PC-3 (cell line): Measurements from ENCODE around the gene CYP21A2. TPM values are rescaled to one million over a fixed set of nuclear protein-coding genes. Genes with fewer than 3 reads are reported as not detected.

Source experiments
- ATAC-seq: fragments of 200-7000 bp; cut with Tn5 transposase; 2 replicates; pipeline ENCODE4 v1.9.1; 2020; ENCODE audit warnings: mild to moderate bottlenecking, moderate library complexity
- BruUV-seq: library from RNA; stranded (reverse); fragments of 400-500 nt; replicated peaks from 2 replicates; lab custom pipeline; 2021; lab: Mats Ljungman, UMichigan
- CTCF ChIA-PET: fragments of 300-600 bp; sonication (Branson Sonifier 250); formaldehyde crosslinking; loops from one replicate; lab custom pipeline; 2022; ENCODE audit warnings: antibody characterized with exemption; lab: Charles Lee
- POLR2A ChIA-PET: fragments of 300-600 bp; sonication (Branson Sonifier 250); formaldehyde crosslinking; loops from one replicate; lab custom pipeline; 2022; ENCODE audit warnings: antibody characterized with exemption; ENCODE audit not compliant: unreplicated experiment; lab: Charles Lee
- DNase-seq: peaks from one replicate; pipeline ENCODE4 v3.0.0-alpha.2; 2015
- H2AFZ ChIP-seq: fragments of 300-600 bp; sonication (generic); 2 replicates; pipeline ENCODE4 v1.6.0; 2016; ENCODE audit warnings: antibody characterized with exemption, low read length
- H3F3A ChIP-seq: fragments of 300-600 bp; sonication (generic); one replicate; pipeline ENCODE4 v1.6.0; 2017; ENCODE audit warnings: antibody characterized with exemption, low read length, control low read depth, mild to moderate bottlenecking; ENCODE audit not compliant: unreplicated experiment
- H3K27ac ChIP-seq: fragments of 300-600 bp; sonication (generic); 2 replicates; pipeline ENCODE4 v1.5.1; 2016; ENCODE audit warnings: mild to moderate bottlenecking, low read length
- H3K27me3 ChIP-seq: fragments of 300-600 bp; sonication (generic); 2 replicates; pipeline ENCODE4 v1.6.1; 2016; ENCODE audit warnings: low read length, mixed read lengths
- H3K36me3 ChIP-seq: fragments of 300-600 bp; sonication (generic); 2 replicates; pipeline ENCODE4 v1.6.1; 2016; ENCODE audit warnings: low read depth, mixed run types, low read length, mixed read lengths
- H3K4me1 ChIP-seq: fragments of 300-600 bp; sonication (generic); 2 replicates; pipeline ENCODE4 v1.5.1; 2016; ENCODE audit warnings: low read length; ENCODE audit not compliant: insufficient read depth
- H3K4me2 ChIP-seq: fragments of 300-600 bp; sonication (generic); 2 replicates; pipeline ENCODE4 v1.6.0; 2016; ENCODE audit warnings: low read length
- H3K4me3 ChIP-seq: fragments of 300-600 bp; sonication (generic); 2 replicates; pipeline ENCODE4 v1.5.1; 2016; ENCODE audit warnings: mild to moderate bottlenecking, low read length, mixed read lengths
- H3K79me2 ChIP-seq: fragments of 300-600 bp; sonication (generic); 2 replicates; pipeline ENCODE4 v1.6.1; 2017; ENCODE audit warnings: low read length, mixed read lengths
- H3K9ac ChIP-seq: fragments of 300-600 bp; sonication (generic); 2 replicates; pipeline ENCODE4 v1.6.0; 2016; ENCODE audit warnings: mild to moderate bottlenecking, low read length
- H3K9me2 ChIP-seq: fragments of 300-600 bp; sonication (generic); replicated peaks from 2 replicates; pipeline ENCODE4 v1.6.1; 2016; ENCODE audit warnings: mixed run types, low read length, mixed read lengths
- H3K9me3 ChIP-seq: fragments of 300-600 bp; sonication (generic); 2 replicates; pipeline ENCODE4 v1.6.1; 2016; ENCODE audit warnings: low read length, mixed read lengths
- H4K20me1 ChIP-seq: fragments of 300-600 bp; sonication (generic); 2 replicates; pipeline ENCODE4 v1.6.1; 2016; ENCODE audit warnings: low read length, mixed read lengths
- CTCF ChIP-seq: fragments of 300-600 bp; sonication (generic); conservative IDR thresholded peaks from 2 replicates; pipeline ENCODE4 v1.5.1; 2017; ENCODE audit warnings: antibody characterized with exemption, low read depth, mild to moderate bottlenecking, low read length
- EZH2 ChIP-seq: fragments of 300-600 bp; sonication (generic); IDR thresholded peaks from one replicate; pipeline ENCODE4 v1.6.1; 2017; ENCODE audit warnings: antibody characterized with exemption, mild to moderate bottlenecking, low read length; ENCODE audit not compliant: unreplicated experiment
- intact Hi-C: fragments of 100-400 bp; cut with micrococcal nuclease; formaldehyde crosslinking; loops from 2 replicates; pipeline ENCODE4 v1.9.0; 2023
- total RNA-seq: library from RNA; depleted of rRNA; stranded (reverse); fragments of >200 nt; gene quantifications from 2 replicates; pipeline ENCODE4 v1.2.3, GENCODE V29; 2014; rRNA removed

Gene CYP21A2
- total RNA-seq, 1 experiment from 2014 or later, result not detected

GRCh38 chr6:32089082-32089828 is 51.0 kb downstream of the CYP21A2 start:
- H3K79me2 ChIP-seq, result no peaks in the 10 kb centered on the region
- H4K20me1 ChIP-seq, result no peaks in the 10 kb centered on the region
- BruUV-seq, result no TSS peak
- intact Hi-C loops, result loop anchor here (10.0 kb wide), 1 partner anchor 114 kb away; the partner anchor contains the start of gene DXO
- no peaks in the 10 kb centered on the region for H3K27me3 ChIP-seq
- TF ChIP-seq CTCF, result no peak
- no peak for TF ChIP-seq EZH2
- H3K36me3 ChIP-seq, result no peaks in the 10 kb centered on the region
- CTCF ChIA-PET, result interaction anchor here (0.6 kb wide), 1 partner anchor 20 kb away, joined by 3 read pairs; no protein-coding TSS in a partner anchor
- H3K4me2 ChIP-seq, result no peak overlapping the region
- H3K9me2 ChIP-seq, result no peaks in the 10 kb centered on the region
- no peak overlapping the region for H3K9ac ChIP-seq
- H3K4me1 ChIP-seq, result peaks cover 20% of the 10 kb centered on the region
- no peak overlapping the region for H3K4me3 ChIP-seq
- DNase-seq, result no peak
- no peaks in the 10 kb centered on the region for H3K9me3 ChIP-seq
- no peak for ATAC-seq
- no peak overlapping the region for H3K27ac ChIP-seq
- no peaks in the 10 kb centered on the region for H3F3A ChIP-seq
- H2AFZ ChIP-seq, result no peak overlapping the region
- POLR2A ChIA-PET, result interaction anchor here (0.5 to 0.6 kb wide), 2 partner anchors 115 to 1208 kb away, joined by 3 to 6 read pairs; no protein-coding TSS in a partner anchor

Other genes starting within 250 kb of the CYP21A2 start
- gene VARS1, start 242.7 kb upstream of the CYP21A2 start, total RNA-seq, result 89.8 and 130 TPM in 2 replicates
- gene LSM2, start 231.4 kb upstream of the CYP21A2 start, total RNA-seq, result 93.7 and 143 TPM in 2 replicates
- gene HSPA1L, start 223.1 kb upstream of the CYP21A2 start, total RNA-seq, result 0.26 and 0.69 TPM in 2 replicates
- 269 and 324 TPM in 2 replicates for gene HSPA1A, start 222.9 kb upstream of the CYP21A2 start, total RNA-seq
- gene HSPA1B, start 210.7 kb upstream of the CYP21A2 start, total RNA-seq, result 265 and 331 TPM in 2 replicates
- 31.7 and 33.1 TPM in 2 replicates for gene NEU1, start 175.6 kb upstream of the CYP21A2 start, total RNA-seq
- 3.5 and 4.9 TPM in 2 replicates for gene SLC44A4, start 159.4 kb upstream of the CYP21A2 start, total RNA-seq
- gene EHMT2, start 140.7 kb upstream of the CYP21A2 start, total RNA-seq, result 74.5 and 80.8 TPM in 2 replicates
- 5.4 and 8.6 TPM in 2 replicates for gene ZBTB12, start 136.3 kb upstream of the CYP21A2 start, total RNA-seq
- 1.1 TPM in 1 of 2 replicates, not detected in the other for gene C2, start 110.7 kb upstream of the CYP21A2 start, total RNA-seq
- 0.86 TPM in 1 of 2 replicates, not detected in the other for gene CFB, start 92.3 kb upstream of the CYP21A2 start, total RNA-seq
- 132 and 142 TPM in 2 replicates for gene NELFE, start 79.4 kb upstream of the CYP21A2 start, total RNA-seq
- 81.9 and 95.0 TPM in 2 replicates for gene SKIC2, start 79.2 kb upstream of the CYP21A2 start, total RNA-seq
- 27.1 and 32.4 TPM in 2 replicates for gene DXO, start 66.3 kb upstream of the CYP21A2 start, total RNA-seq
- 2.2 and 3.6 TPM in 2 replicates for gene C4A, start 56.4 kb upstream of the CYP21A2 start, total RNA-seq
- 0.52 and 2.6 TPM in 2 replicates for gene C4B, start 23.6 kb upstream of the CYP21A2 start, total RNA-seq
- gene TNXB, start 70.9 kb downstream of the CYP21A2 start, total RNA-seq, result 2.9 and 3.3 TPM in 2 replicates
- 33.4 and 35.7 TPM in 2 replicates for gene ATF6B, start 89.8 kb downstream of the CYP21A2 start, total RNA-seq
- 12.6 and 16.4 TPM in 2 replicates for gene FKBPL, start 91.9 kb downstream of the CYP21A2 start, total RNA-seq
- 1.5 TPM in 1 of 2 replicates, not detected in the other for gene PRRT1, start 113.5 kb downstream of the CYP21A2 start, total RNA-seq
- 16.6 and 30.8 TPM in 2 replicates for gene PPT2, start 115.7 kb downstream of the CYP21A2 start, total RNA-seq
- 7.9 and 14.9 TPM in 2 replicates for gene EGFL8, start 126.2 kb downstream of the CYP21A2 start, total RNA-seq
- 54.7 and 59.6 TPM in 2 replicates for gene AGPAT1, start 137.7 kb downstream of the CYP21A2 start, total RNA-seq
- gene RNF5, start 140.0 kb downstream of the CYP21A2 start, total RNA-seq, result 69.0 and 80.1 TPM in 2 replicates
- 2.0 and 5.0 TPM in 2 replicates for gene AGER, start 145.8 kb downstream of the CYP21A2 start, total RNA-seq
- gene PBX2, start 151.8 kb downstream of the CYP21A2 start, total RNA-seq, result 25.3 and 33.3 TPM in 2 replicates
- gene GPSM3, start 154.2 kb downstream of the CYP21A2 start, total RNA-seq, result 5.0 and 7.1 TPM in 2 replicates
- 1.7 and 1.8 TPM in 2 replicates for gene NOTCH4, start 185.7 kb downstream of the CYP21A2 start, total RNA-seq